ENCODE measurements around the gene FANCL. TPM values are rescaled to one million over a fixed set of nuclear protein-coding genes. Genes with fewer than 3 reads are reported as not detected.

Gene FANCL
- total and polyA plus RNA-seq, 9 of the 15 experiments (the other 6 are each of a cell fraction or from before 2014, with no cell fraction given) = 36.7 to 120 (median 58.5) TPM

DNA sequence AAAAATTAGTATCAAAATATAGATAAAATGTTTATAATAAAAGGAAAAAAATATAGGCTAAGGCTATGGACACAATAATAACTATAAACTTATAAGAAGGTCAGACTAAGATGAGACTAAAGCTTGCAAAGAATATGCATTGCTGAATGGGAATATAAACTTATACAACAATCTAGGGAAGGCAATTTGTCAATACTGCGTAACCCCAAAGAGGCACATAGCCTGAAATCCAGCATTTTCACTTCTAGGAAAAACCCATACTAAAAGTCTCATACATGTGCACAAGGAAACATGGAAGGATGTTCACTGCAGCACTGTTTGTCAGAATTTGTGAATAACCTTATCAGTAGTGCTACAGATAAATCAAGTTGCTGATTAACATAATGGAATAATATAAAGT is 45.5 kb downstream of the FANCL start (continued):
- TF ChIP-seq HSF4 (CRISPR knock-in tag; IDR thresholded peaks at IDR 0.05; ENCODE audit: borderline replicate concordance) (no peak), XRCC5 (IDR thresholded peaks at IDR 0.05; ENCODE audit: low read depth, low read length) (no peak)

DNA sequence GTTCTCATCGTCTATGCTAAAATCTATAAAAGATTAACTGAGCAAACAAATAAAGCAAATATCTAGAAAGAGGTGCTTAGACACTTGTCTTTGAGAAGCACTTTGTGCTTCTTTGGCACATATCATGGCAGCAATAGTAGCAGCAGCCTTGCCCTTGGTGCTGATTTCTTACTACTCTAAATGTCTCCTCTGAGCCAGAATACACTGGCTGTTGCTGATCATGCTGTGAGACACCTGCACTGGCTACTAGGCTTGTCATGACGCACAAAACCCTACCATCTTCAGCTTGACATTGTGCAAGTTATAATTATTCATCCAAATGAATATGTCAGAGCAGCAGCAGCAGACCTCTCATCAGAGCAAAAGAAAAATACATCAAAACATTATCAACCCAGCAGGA is 46.7 kb downstream of the FANCL start:
- H3K79me2 ChIP-seq (ENCODE audit: control insufficient read depth, insufficient read depth, low read length) = no peaks in the 10 kb centered on the region
- no peak for TF ChIP-seq HNRNPH1 (optimal IDR thresholded peaks at IDR 0.05; ENCODE audit: low read depth, low read length)
- no peak for TF ChIP-seq CCAR2 (IDR thresholded peaks at IDR 0.05; ENCODE audit: low read depth, low read length)
- TF ChIP-seq ZNF212 (CRISPR knock-in tag; IDR thresholded peaks at IDR 0.05) = no peak
- TF ChIP-seq FUS (optimal IDR thresholded peaks at IDR 0.05; ENCODE audit: low read depth, low read length) = no peak
- TF ChIP-seq, protein P1, sequence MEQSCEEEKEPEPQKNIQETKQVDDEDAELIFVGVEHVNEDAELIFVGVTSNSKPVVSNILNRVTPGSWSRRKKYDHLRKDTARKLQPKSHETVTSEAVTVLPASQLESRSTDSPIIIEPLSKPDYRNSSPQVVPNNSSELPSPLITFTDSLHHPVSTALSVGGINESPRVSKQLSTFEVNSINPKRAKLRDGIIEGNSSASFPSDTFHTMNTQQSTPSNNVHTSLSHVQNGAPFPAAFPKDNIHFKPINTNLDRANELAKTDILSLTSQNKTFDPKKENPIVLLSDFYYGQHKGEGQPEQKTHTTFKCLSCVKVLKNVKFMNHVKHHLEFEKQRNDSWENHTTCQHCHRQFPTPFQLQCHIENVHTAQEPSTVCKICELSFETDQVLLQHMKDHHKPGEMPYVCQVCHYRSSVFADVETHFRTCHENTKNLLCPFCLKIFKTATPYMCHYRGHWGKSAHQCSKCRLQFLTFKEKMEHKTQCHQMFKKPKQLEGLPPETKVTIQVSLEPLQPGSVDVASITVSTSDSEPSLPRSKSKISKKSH (CRISPR knock-in tag; IDR thresholded peaks at IDR 0.05) = no peak
- no peak for TF ChIP-seq KDM5B (IDR thresholded peaks at IDR 0.05; ENCODE audit: insufficient replicate concordance, low read depth, low read length)
- no peak for TF ChIP-seq ZNF431 (CRISPR knock-in tag; IDR thresholded peaks at IDR 0.05)
- H3K27me3 ChIP-seq (ENCODE audit: control insufficient read depth in 2 of 2, insufficient read depth in 2 of 2, low read length in 2 of 2) = no peaks in the 10 kb centered on the region
- WGBS (ENCODE audit: insufficient coverage, low coverage, missing lambda C conversion rate) = 77% methylated on average over 2 of the region's 2 CpGs
- no TSS peak for BruUV-seq (replicated peaks)
- H3K4me2 ChIP-seq (ENCODE audit: insufficient read depth, low read length) = no peak overlapping the region
- no peak overlapping the region for H3K9ac ChIP-seq (ENCODE audit: insufficient read depth in 1 of 2, low read depth in 2 of 2, low read length in 2 of 2)
- no peak overlapping the region for H3K4me3 ChIP-seq
- H3K27ac ChIP-seq (ENCODE audit: extremely low read depth, low read depth, low read length) = no peak overlapping the region
- no peak overlapping the region for H2AFZ ChIP-seq (ENCODE audit: low read depth, low read length)
- DNase-seq (ENCODE audit: extremely low read depth in 1 of 4, low spot score in 3 of 4) (no peak), ATAC-seq (no peak), FAIRE-seq (no peak)
- no peaks in the 10 kb centered on the region for H4K20me1 ChIP-seq (replicated peaks; ENCODE audit: control insufficient read depth, insufficient read depth, low read length)
- CTCF ChIA-PET (ENCODE audit: low intra/inter-chr PET ratio) = no interaction called here
- POLR2A ChIA-PET = interaction anchor here (0.6 kb wide), 1 partner anchor 315 kb away, joined by 3 read pairs; no protein-coding TSS in a partner anchor
- no peaks in the 10 kb centered on the region for H3K4me1 ChIP-seq (replicated peaks in 1 of 2; ENCODE audit: control insufficient read depth in 2 of 2, insufficient read depth in 2 of 2, low read length in 2 of 2)
- intact Hi-C loops (cut with micrococcal nuclease) (no loop called here), in situ Hi-C loops (cut with MboI) (no loop called here)
- H3K9me3 ChIP-seq (replicated peaks; ENCODE audit: control insufficient read depth, insufficient read depth, low read depth, low read length) = no peaks in the 10 kb centered on the region
- peaks cover 36% of the 10 kb centered on the region; the same call in 2 of the 3 replicates for H3K36me3 ChIP-seq (ENCODE audit: control insufficient read depth, insufficient read depth, low read length)
- no peaks in the 10 kb centered on the region for H3K9me1 ChIP-seq (ENCODE audit: control insufficient read depth, insufficient read depth, low read length)

Data from K562 (cell line).